ENCODE data around the gene C2orf68. TPM values are rescaled to one million over a fixed set of nuclear protein-coding genes. Genes with fewer than 3 reads are reported as not detected.
"Not testable (repeated sequence)": the region's sequence is repeated elsewhere in the genome, so short reads cannot be mapped to it uniquely, and the experiment has no call there.

C2orf68 gene
- polyA plus RNA-seq, 1 donor (not counting 4 experiments of a cell fraction or from before 2014, with no cell fraction given): 13.6 TPM

DNA sequence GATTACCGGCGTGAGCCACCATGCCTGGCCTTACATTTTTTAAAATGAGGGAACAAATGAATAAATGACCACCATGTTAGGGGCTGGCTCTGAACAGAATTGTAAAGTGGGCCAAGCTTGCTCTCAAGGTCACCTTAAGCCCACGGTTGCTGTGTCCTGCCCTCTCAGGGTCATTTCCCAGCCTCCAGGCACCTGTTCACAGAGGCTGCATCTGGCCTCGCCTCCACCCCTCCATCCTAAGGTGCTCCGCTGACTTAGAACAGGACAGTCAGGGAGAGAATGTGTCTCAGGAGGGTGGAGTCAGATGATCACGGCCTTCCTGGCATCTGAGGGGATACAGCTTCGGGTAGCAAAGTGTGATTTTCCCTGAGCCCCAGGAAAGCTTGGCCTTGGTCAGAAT is 48.9 kb upstream of the C2orf68 start:
- H3K9ac ChIP-seq (ENCODE audit: control insufficient read depth, extremely low read depth, insufficient read depth, low read length): no peak overlapping the region
- H3K4me1 ChIP-seq (ENCODE audit: control insufficient read depth, extremely low read depth, insufficient read depth, low read length): no peaks in the 10 kb centered on the region
- no peaks in the 10 kb centered on the region for H3K9me3 ChIP-seq (ENCODE audit: control insufficient read depth, low read depth, low read length)
- H3K27ac ChIP-seq (ENCODE audit: control insufficient read depth, insufficient read depth, low read length): no peak overlapping the region
- H3K9me1 ChIP-seq (ENCODE audit: control insufficient read depth, extremely low read depth, insufficient read depth, low read length): no peaks in the 10 kb centered on the region
- H4K20me1 ChIP-seq (ENCODE audit: control insufficient read depth, extremely low read depth, insufficient read depth, low read length): no peaks in the 10 kb centered on the region
- no peak for TF ChIP-seq EZH2 (IDR thresholded peaks at IDR 0.05; ENCODE audit: low read length)
- TF ChIP-seq, protein P1, sequence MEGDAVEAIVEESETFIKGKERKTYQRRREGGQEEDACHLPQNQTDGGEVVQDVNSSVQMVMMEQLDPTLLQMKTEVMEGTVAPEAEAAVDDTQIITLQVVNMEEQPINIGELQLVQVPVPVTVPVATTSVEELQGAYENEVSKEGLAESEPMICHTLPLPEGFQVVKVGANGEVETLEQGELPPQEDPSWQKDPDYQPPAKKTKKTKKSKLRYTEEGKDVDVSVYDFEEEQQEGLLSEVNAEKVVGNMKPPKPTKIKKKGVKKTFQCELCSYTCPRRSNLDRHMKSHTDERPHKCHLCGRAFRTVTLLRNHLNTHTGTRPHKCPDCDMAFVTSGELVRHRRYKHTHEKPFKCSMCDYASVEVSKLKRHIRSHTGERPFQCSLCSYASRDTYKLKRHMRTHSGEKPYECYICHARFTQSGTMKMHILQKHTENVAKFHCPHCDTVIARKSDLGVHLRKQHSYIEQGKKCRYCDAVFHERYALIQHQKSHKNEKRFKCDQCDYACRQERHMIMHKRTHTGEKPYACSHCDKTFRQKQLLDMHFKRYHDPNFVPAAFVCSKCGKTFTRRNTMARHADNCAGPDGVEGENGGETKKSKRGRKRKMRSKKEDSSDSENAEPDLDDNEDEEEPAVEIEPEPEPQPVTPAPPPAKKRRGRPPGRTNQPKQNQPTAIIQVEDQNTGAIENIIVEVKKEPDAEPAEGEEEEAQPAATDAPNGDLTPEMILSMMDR (optimal IDR thresholded peaks at IDR 0.05 in 1 of 3, IDR thresholded peaks at IDR 0.05 in 1 of 3, conservative IDR thresholded peaks at IDR 0.05 in 1 of 3; ENCODE audit: extremely low read depth in 1 of 3, insufficient read depth in 2 of 3, low read length in 3 of 3): no peak
- H3K79me2 ChIP-seq (ENCODE audit: control insufficient read depth, insufficient read depth, low read length): no peaks in the 10 kb centered on the region
- DNase-seq (ENCODE audit: low read depth, low spot score): no peak
- H3K36me3 ChIP-seq (ENCODE audit: control insufficient read depth in 2 of 2, extremely low read depth in 1 of 2, insufficient read depth in 2 of 2, low read length in 2 of 2): peaks cover 2 to 11% of the 10 kb centered on the region in 2 experiments
- dilution Hi-C loops (cut with MboI; ENCODE audit: extremely low pct_ligation_motif_present, low sequenced_read_pairs): no loop called here
- no peak overlapping the region for H3K4me3 ChIP-seq (ENCODE audit: control insufficient read depth in 2 of 3, extremely low read depth in 1 of 3, insufficient read depth in 2 of 3, low read depth in 1 of 3, low read length in 3 of 3)
- no peak overlapping the region for H3K4me2 ChIP-seq (ENCODE audit: control insufficient read depth, extremely low read depth, insufficient read depth, low read depth, low read length)
- FAIRE-seq: no peak
- H3K27me3 ChIP-seq (ENCODE audit: control insufficient read depth, extremely low read depth, insufficient read depth, low read length): no peaks in the 10 kb centered on the region
- H2AFZ ChIP-seq (ENCODE audit: control insufficient read depth, low read length): no peak overlapping the region

DNA sequence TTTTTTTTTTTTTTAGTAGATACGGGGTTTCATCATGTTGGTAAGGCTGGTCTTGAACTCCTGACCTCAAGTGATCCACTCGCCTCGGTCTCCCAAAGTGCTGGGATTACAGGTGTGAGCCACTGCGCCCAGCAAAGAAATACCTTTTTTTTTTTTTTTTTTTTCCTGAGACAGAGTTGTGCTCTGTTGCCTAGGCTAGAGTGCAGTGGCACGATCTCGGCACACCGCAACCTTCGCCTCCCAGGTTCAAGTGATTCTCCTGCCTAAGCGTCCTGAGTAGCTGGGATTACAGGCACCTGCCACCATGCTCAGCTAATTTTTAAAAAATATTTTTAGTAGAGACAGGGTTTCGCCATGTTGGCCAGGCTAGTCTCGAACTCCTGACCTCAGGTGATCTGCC is 48.4 kb upstream of the C2orf68 start:
- H3K27me3 ChIP-seq (ENCODE audit: control insufficient read depth, extremely low read depth, insufficient read depth, low read length); H3K4me2 ChIP-seq (ENCODE audit: control insufficient read depth, extremely low read depth, insufficient read depth, low read depth, low read length); H3K27ac ChIP-seq (ENCODE audit: control insufficient read depth, insufficient read depth, low read length); H3K4me1 ChIP-seq (ENCODE audit: control insufficient read depth, extremely low read depth, insufficient read depth, low read length); dilution Hi-C loops (cut with MboI; ENCODE audit: extremely low pct_ligation_motif_present, low sequenced_read_pairs); H4K20me1 ChIP-seq (ENCODE audit: control insufficient read depth, extremely low read depth, insufficient read depth, low read length); FAIRE-seq; DNase-seq (ENCODE audit: low read depth, low spot score); H3K9me3 ChIP-seq (ENCODE audit: control insufficient read depth, low read depth, low read length); H2AFZ ChIP-seq (ENCODE audit: control insufficient read depth, low read length); H3K79me2 ChIP-seq (ENCODE audit: control insufficient read depth, insufficient read depth, low read length); H3K9me1 ChIP-seq (ENCODE audit: control insufficient read depth, extremely low read depth, insufficient read depth, low read length); H3K9ac ChIP-seq (ENCODE audit: control insufficient read depth, extremely low read depth, insufficient read depth, low read length); H3K4me3 ChIP-seq (ENCODE audit: control insufficient read depth in 2 of 3, extremely low read depth in 1 of 3, insufficient read depth in 2 of 3, low read depth in 1 of 3, low read length in 3 of 3): not testable (repeated sequence)
- peaks cover 5 to 13% of the 10 kb centered on the region in 2 experiments for H3K36me3 ChIP-seq (ENCODE audit: control insufficient read depth in 2 of 2, extremely low read depth in 1 of 2, insufficient read depth in 2 of 2, low read length in 2 of 2)

DNA sequence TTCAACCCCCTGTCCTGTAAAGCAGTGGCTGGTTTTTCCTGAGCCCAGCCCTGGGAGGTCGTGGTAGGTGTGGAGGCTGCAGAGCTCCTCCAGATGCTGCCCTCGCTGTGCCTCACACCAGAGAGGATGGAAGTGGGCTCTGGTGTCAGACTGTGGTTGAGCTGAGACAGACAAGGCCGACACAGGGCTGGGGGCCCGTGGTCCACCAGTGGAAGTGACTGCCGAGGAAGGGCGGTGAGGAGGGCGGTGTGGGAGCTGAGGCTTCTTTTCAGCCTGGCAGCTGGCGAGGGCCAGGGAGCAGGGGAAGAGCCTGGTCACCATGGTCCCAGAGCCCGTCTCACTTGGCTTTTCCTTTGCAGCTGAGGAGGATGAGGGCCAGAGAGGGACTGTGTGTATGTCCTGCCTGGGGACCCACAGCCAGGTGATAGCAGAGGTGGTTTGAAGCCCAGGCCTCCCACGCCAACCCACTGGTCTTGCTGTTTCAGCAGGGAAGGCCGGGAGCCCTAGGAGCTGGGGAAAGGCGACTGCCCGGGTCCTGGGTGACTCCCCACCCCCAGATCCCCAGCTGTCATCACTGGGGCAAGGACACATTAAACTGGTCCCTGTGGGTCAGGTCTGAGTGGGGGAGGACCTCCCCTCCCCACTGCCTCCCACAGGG is 47.6 kb upstream of the C2orf68 start:
- Histone ChIP-seq H3K9me1 (ENCODE audit: control insufficient read depth, extremely low read depth, insufficient read depth, low read length) (no peaks in the 10 kb centered on the region), H3K27me3 (ENCODE audit: control insufficient read depth, extremely low read depth, insufficient read depth, low read length) (no peaks in the 10 kb centered on the region), H3K4me2 (ENCODE audit: control insufficient read depth, extremely low read depth, insufficient read depth, low read depth, low read length) (no peak overlapping the region), H3K9me3 (ENCODE audit: control insufficient read depth, low read depth, low read length) (no peaks in the 10 kb centered on the region), H3K9ac (ENCODE audit: control insufficient read depth, extremely low read depth, insufficient read depth, low read length) (no peak overlapping the region), H2AFZ (ENCODE audit: control insufficient read depth, low read length) (no peak overlapping the region), H3K36me3 (ENCODE audit: control insufficient read depth in 2 of 2, extremely low read depth in 1 of 2, insufficient read depth in 2 of 2, low read length in 2 of 2) (peaks cover 5 to 13% of the 10 kb centered on the region in 2 experiments), H3K4me3 (ENCODE audit: control insufficient read depth in 2 of 3, extremely low read depth in 1 of 3, insufficient read depth in 2 of 3, low read depth in 1 of 3, low read length in 3 of 3) (no peak overlapping the region), H3K79me2 (ENCODE audit: control insufficient read depth, insufficient read depth, low read length) (no peaks in the 10 kb centered on the region), H4K20me1 (ENCODE audit: control insufficient read depth, extremely low read depth, insufficient read depth, low read length) (no peaks in the 10 kb centered on the region), H3K27ac (ENCODE audit: control insufficient read depth, insufficient read depth, low read length) (no peak overlapping the region), H3K4me1 (ENCODE audit: control insufficient read depth, extremely low read depth, insufficient read depth, low read length) (no peaks in the 10 kb centered on the region)
- FAIRE-seq (no peak), DNase-seq (ENCODE audit: low read depth, low spot score) (no peak)
- no peak for TF ChIP-seq EZH2 (IDR thresholded peaks at IDR 0.05; ENCODE audit: low read length)
- TF ChIP-seq, protein P1 (optimal IDR thresholded peaks at IDR 0.05 in 1 of 3, IDR thresholded peaks at IDR 0.05 in 1 of 3, conservative IDR thresholded peaks at IDR 0.05 in 1 of 3; ENCODE audit: extremely low read depth in 1 of 3, insufficient read depth in 2 of 3, low read length in 3 of 3): no peak
- dilution Hi-C loops (cut with MboI; ENCODE audit: extremely low pct_ligation_motif_present, low sequenced_read_pairs): no loop called here

DNA sequence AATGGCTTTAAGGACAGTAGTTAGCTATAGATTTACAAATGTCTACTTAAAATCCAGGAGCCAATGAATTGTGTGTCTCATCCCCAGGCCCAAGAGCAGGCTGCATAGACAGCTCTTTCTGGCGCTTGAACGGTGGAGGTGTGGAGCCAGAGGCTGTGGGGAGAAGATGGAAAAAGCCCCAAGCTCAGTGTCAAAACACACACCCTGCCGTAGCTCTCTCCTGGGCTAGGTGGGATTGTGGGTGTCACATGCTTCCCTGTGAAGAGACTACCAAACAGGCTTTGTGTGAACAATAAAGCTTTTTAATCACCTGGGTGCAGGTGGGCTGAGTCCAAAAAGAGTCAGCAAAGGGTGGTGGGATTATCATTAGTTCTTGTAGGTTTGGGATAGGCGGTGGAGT is 45.5 kb upstream of the C2orf68 start:
- H3K27me3 ChIP-seq (ENCODE audit: control insufficient read depth, extremely low read depth, insufficient read depth, low read length); H4K20me1 ChIP-seq (ENCODE audit: control insufficient read depth, extremely low read depth, insufficient read depth, low read length); H3K9me1 ChIP-seq (ENCODE audit: control insufficient read depth, extremely low read depth, insufficient read depth, low read length); H3K4me3 ChIP-seq (ENCODE audit: control insufficient read depth in 2 of 3, extremely low read depth in 1 of 3, insufficient read depth in 2 of 3, low read depth in 1 of 3, low read length in 3 of 3); DNase-seq (ENCODE audit: low read depth, low spot score); H3K9ac ChIP-seq (ENCODE audit: control insufficient read depth, extremely low read depth, insufficient read depth, low read length); H3K79me2 ChIP-seq (ENCODE audit: control insufficient read depth, insufficient read depth, low read length); H3K9me3 ChIP-seq (ENCODE audit: control insufficient read depth, low read depth, low read length); H3K27ac ChIP-seq (ENCODE audit: control insufficient read depth, insufficient read depth, low read length); H3K4me1 ChIP-seq (ENCODE audit: control insufficient read depth, extremely low read depth, insufficient read depth, low read length); H2AFZ ChIP-seq (ENCODE audit: control insufficient read depth, low read length); H3K4me2 ChIP-seq (ENCODE audit: control insufficient read depth, extremely low read depth, insufficient read depth, low read depth, low read length); FAIRE-seq; dilution Hi-C loops (cut with MboI; ENCODE audit: extremely low pct_ligation_motif_present, low sequenced_read_pairs): not testable (repeated sequence)
- H3K36me3 ChIP-seq (ENCODE audit: control insufficient read depth in 2 of 2, extremely low read depth in 1 of 2, insufficient read depth in 2 of 2, low read length in 2 of 2): peaks cover 5 to 13% of the 10 kb centered on the region in 2 experiments

All from keratinocyte (primary cell).